ENCODE results near the gene CD1C.
"Not testable (repeated sequence)": the region's sequence is repeated elsewhere in the genome, so short reads cannot be mapped to it uniquely, and the experiment has no call there.

Gene CD1C

GRCh38 chr1:158329733-158330132 is 40.0 kb downstream of the CD1C start:
- DNase-seq, result no peak

GRCh38 chr1:158330391-158331105 is 40.8 kb downstream of the CD1C start:
- no peak for DNase-seq

GRCh38 chr1:158331106-158331425 is 41.3 kb downstream of the CD1C start:
- no peak for DNase-seq

- no peak for DNase-seq
Measured at GRCh38 chr1:158331481-158332150, 41.9 kb downstream of the CD1C start, which contains the start of gene CD1B. TSS of gene CD1B (minus strand) at chr1:158331531. CDS start at chr1:158331423, 108 bp downstream.

GRCh38 chr1:158333405-158334155 is 43.9 kb downstream of the CD1C start:
- no peak for DNase-seq

- DNase-seq, result no peak
Measured at GRCh38 chr1:158334526-158335212, 44.9 kb downstream of the CD1C start.

- no peak for DNase-seq
Measured at GRCh38 chr1:158335213-158335532, 45.5 kb downstream of the CD1C start.

GRCh38 chr1:158336413-158336812 is 46.7 kb downstream of the CD1C start:
- DNase-seq, result not testable (repeated sequence)
